Liver (tissue), 9 donors: Measurements from ENCODE around the gene PCDHGB4. TPM values are rescaled to one million over a fixed set of nuclear protein-coding genes. Genes with fewer than 3 reads are reported as not detected.

Source experiments
- DNase-seq: peaks from one replicate; pipeline ENCODE4 v3.0.0-alpha.2; 2017; ENCODE audit warnings: low spot score
- H3K27ac ChIP-seq, 2 donors: one replicate each; pipeline ENCODE4 v1.7.0; 2013; ENCODE audit warnings: inconsistent platforms in 2 of 2, low read length in 2 of 2, control low read depth in 1 of 2, low read depth in 1 of 2, mild to moderate bottlenecking in 1 of 2
- H3K27me3 ChIP-seq, 4 donors: one replicate each; pipeline versions ENCODE4 v1.6.1 to v1.7.0; 2013; ENCODE audit warnings: low read length in 3 of 4, inconsistent platforms in 1 of 4, mild to moderate bottlenecking in 1 of 4, moderate library complexity in 1 of 4; ENCODE audit not compliant: control insufficient read depth in 4 of 4, insufficient read depth in 4 of 4
- H3K36me3 ChIP-seq, 4 donors: one replicate each; pipeline versions ENCODE4 v1.6.1 to v1.7.0; 2013; ENCODE audit warnings: low read length in 3 of 4, mild to moderate bottlenecking in 3 of 4, low read depth in 1 of 4, moderate library complexity in 1 of 4; ENCODE audit not compliant: control insufficient read depth in 4 of 4, insufficient read depth in 3 of 4
- H3K4me1 ChIP-seq, 4 donors: one replicate each; pipeline versions ENCODE4 v1.6.1 to v1.7.0; 2013; ENCODE audit warnings: low read length in 3 of 4, mild to moderate bottlenecking in 3 of 4, moderate library complexity in 1 of 4; ENCODE audit not compliant: control insufficient read depth in 4 of 4, insufficient read depth in 4 of 4
- H3K4me3 ChIP-seq, 3 donors: one replicate each; pipeline versions ENCODE4 v1.6.1 to v1.7.0; 2013; ENCODE audit warnings: low read length in 3 of 3, control low read depth in 1 of 3, low read depth in 1 of 3, mild to moderate bottlenecking in 1 of 3
- H3K9ac ChIP-seq, 2 donors: one replicate each; pipeline ENCODE4 v1.7.0; 2013; ENCODE audit warnings: low read length in 2 of 2, mild to moderate bottlenecking in 2 of 2, moderate library complexity in 2 of 2, control low read depth in 1 of 2, low read depth in 1 of 2
- H3K9me3 ChIP-seq, 4 donors: one replicate each; pipeline versions ENCODE4 v1.6.1 to v1.7.0; 2013; ENCODE audit warnings: low read length in 3 of 4; ENCODE audit not compliant: control insufficient read depth in 4 of 4
- ATF3 ChIP-seq: IDR thresholded peaks from 2 replicates; pipeline ENCODE4 v1.6.1; 2016; ENCODE audit warnings: antibody characterized with exemption
- CTCF ChIP-seq: fragments of 150-350 bp; IDR thresholded peaks from 2 replicates; pipeline ENCODE4 v1.5.1; 2017; ENCODE audit warnings: improper control_type of control experiment, low read depth, low read length; ENCODE audit not compliant: missing input control
- EGR1 ChIP-seq, 2 donors: IDR thresholded peaks; 2 replicates each; pipeline ENCODE4 v1.6.1; 2016 to 2018; ENCODE audit warnings: antibody characterized with exemption in 2 of 2, low read depth in 2 of 2
- FOXA1 ChIP-seq: IDR thresholded peaks from 2 replicates; pipeline ENCODE4 v1.6.1; 2016; ENCODE audit warnings: antibody characterized with exemption
- FOXA2 ChIP-seq: IDR thresholded peaks from 2 replicates; pipeline ENCODE4 v1.6.1; 2016; ENCODE audit warnings: antibody characterized with exemption
- GABPA ChIP-seq, 2 donors: IDR thresholded peaks in 1 of 2; conservative IDR thresholded peaks in 1 of 2; 2 replicates each; pipeline ENCODE4 v1.6.1; 2016; ENCODE audit warnings: antibody characterized with exemption in 2 of 2, mild to moderate bottlenecking in 1 of 2, moderate library complexity in 1 of 2
- HNF4A ChIP-seq, 2 donors: conservative IDR thresholded peaks; 2 replicates each; pipeline ENCODE4 v1.6.1; 2016; ENCODE audit warnings: antibody characterized with exemption in 2 of 2, mild to moderate bottlenecking in 2 of 2
- HNF4G ChIP-seq: IDR thresholded peaks from 2 replicates; pipeline ENCODE4 v1.6.1; 2016; ENCODE audit warnings: antibody characterized with exemption
- JUND ChIP-seq, 2 donors: IDR thresholded peaks; 2 replicates each; pipeline ENCODE4 v1.6.1; 2016; ENCODE audit warnings: antibody characterized with exemption in 2 of 2
- MAX ChIP-seq: IDR thresholded peaks from 2 replicates; pipeline ENCODE4 v1.6.1; 2016; ENCODE audit warnings: antibody characterized with exemption
- RAD21 ChIP-seq, 2 donors: IDR thresholded peaks; 2 replicates each; pipeline ENCODE4 v1.6.1; 2016; ENCODE audit warnings: antibody characterized with exemption in 2 of 2, mild to moderate bottlenecking in 2 of 2
- REST ChIP-seq: IDR thresholded peaks from 2 replicates; pipeline ENCODE4 v1.6.1; 2016; ENCODE audit warnings: antibody characterized with exemption, mild to moderate bottlenecking
- RXRA ChIP-seq, 2 donors: IDR thresholded peaks; 2 replicates each; pipeline ENCODE4 v1.6.1; 2017 to 2018; ENCODE audit warnings: antibody characterized with exemption in 2 of 2, mild to moderate bottlenecking in 1 of 2
- SP1 ChIP-seq: IDR thresholded peaks from 2 replicates; pipeline ENCODE4 v1.6.1; 2018; ENCODE audit warnings: antibody characterized with exemption, mild to moderate bottlenecking
- TAF1 ChIP-seq: conservative IDR thresholded peaks from 2 replicates; pipeline ENCODE4 v1.6.1; 2016; ENCODE audit warnings: antibody characterized with exemption, mild to moderate bottlenecking
- YY1 ChIP-seq: IDR thresholded peaks from 2 replicates; pipeline ENCODE4 v1.6.1; 2016; ENCODE audit warnings: antibody characterized with exemption, mild to moderate bottlenecking
- ZBTB33 ChIP-seq: IDR thresholded peaks from 2 replicates; pipeline ENCODE4 v1.6.1; 2016; ENCODE audit warnings: antibody characterized with exemption
- WGBS: extraction: QIAGEN DNeasy Blood & Tissue Kit; methylation state at CpG from one replicate; pipeline ENCODE4 v1.1.7; 2013; 5-methylcytosine and 5-hydroxymethylcytosine counted together
- polyA plus RNA-seq, 2 donors: library from polyadenylated mRNA; stranded (reverse) in 1 of 2; unstranded in 1 of 2; fragments of 200-250 nt in 1 of 2; fragments of >200 nt in 1 of 2; fragmentation: Nextera tagmentation in 1 of 2; extraction: Ambion mirVana in 1 of 2; gene quantifications; one replicate each; pipeline versions ENCODE4 v1.2.1 to v1.2.3, GENCODE V29; 2013 to 2015
- total RNA-seq, 2 donors: library from RNA; depleted of rRNA; stranded (reverse); fragments of >200 nt; gene quantifications; one replicate each; pipeline ENCODE4 v1.2.3, GENCODE V29; 2014
- donor health status: healthy.
- donor health status: healthy.
- donor health status: healthy.
- donor health status: healthy.
- donor health status: healthy.

Gene PCDHGB4
- total and polyA plus RNA-seq, 4 donors: 0.76 to 2.8 (median 1.6) TPM

GRCh38 chr5:141419074-141419880 lies 31.8 kb downstream of the PCDHGB4 start (continued):
- TF ChIP-seq EGR1 (IDR thresholded peaks at IDR 0.05; ENCODE audit: low read depth in 2 of 2): no peak
- TF ChIP-seq JUND (IDR thresholded peaks at IDR 0.05): no peak

GRCh38 chr5:141420855-141421488 lies 33.5 kb downstream of the PCDHGB4 start, which contains the start of gene PCDHGA11:
Gene PCDHGA11 (plus strand): TSS chr5:141421051. CDS start chr5:141421228, 177 bp downstream.
- peaks cover 0 to 5% (median 0%) of the 10 kb centered on the region in 4 donors for H3K27me3 ChIP-seq
- H3K9me3 ChIP-seq: peaks cover 52 to 81% (median 59%) of the 10 kb centered on the region in 4 donors
- H3K4me3 ChIP-seq: peak within 1 kb of the TSS; percentile 25 to 65 (median 59)
- 18% methylated on average over 42 of the region's 42 CpGs for WGBS
- H3K36me3 ChIP-seq: no peaks in the 10 kb centered on the region
- H3K9ac ChIP-seq: no peak within 1 kb of the TSS
- no peak for DNase-seq
- TF ChIP-seq MAX (no peak), CTCF (peak; percentile 32), RAD21 (IDR thresholded peaks at IDR 0.05) (peak; percentile 21 to 59)
- H3K4me1 ChIP-seq: no peaks in the 10 kb centered on the region
- no peak within 1 kb of the TSS for H3K27ac ChIP-seq

- Histone ChIP-seq H3K4me3 (peak overlapping the region; percentile 25 to 65 (median 52)), H3K4me1 (no peaks in the 10 kb centered on the region), H3K27ac (no peak overlapping the region), H3K9ac (no peak overlapping the region), H3K9me3 (peaks cover 56 to 81% (median 61%) of the 10 kb centered on the region in 4 donors), H3K36me3 (peaks cover 0 to 4% (median 0%) of the 10 kb centered on the region in 4 donors), H3K27me3 (peaks cover 0 to 5% (median 0%) of the 10 kb centered on the region in 4 donors)
- TF ChIP-seq RAD21 (IDR thresholded peaks at IDR 0.05) (no peak), SP1 (no peak), FOXA1 (no peak), CTCF (no peak), RXRA (IDR thresholded peaks at IDR 0.05) (no peak), ATF3 (no peak), TAF1 (no peak), MAX (no peak), HNF4G (no peak), FOXA2 (no peak), HNF4A (conservative IDR thresholded peaks at IDR 0.05) (no peak), GABPA (IDR thresholded peaks at IDR 0.05 in 1 of 2, conservative IDR thresholded peaks at IDR 0.05 in 1 of 2) (no peak), REST (no peak), EGR1 (IDR thresholded peaks at IDR 0.05; ENCODE audit: low read depth in 2 of 2) (no peak), ZBTB33 (no peak), JUND (IDR thresholded peaks at IDR 0.05) (no peak), YY1 (no peak)
- 14% methylated on average over 13 of the region's 13 CpGs for WGBS
- DNase-seq: no peak
Observed at GRCh38 chr5:141421489-141421855, 34.0 kb downstream of the PCDHGB4 start.
